Camera-type eye (tissue), 1 donor: ENCODE results near the gene TACC2. TPM values are rescaled to one million over a fixed set of nuclear protein-coding genes. Genes with fewer than 3 reads are reported as not detected.

Experiments used
- total RNA-seq: library from RNA; depleted of rRNA; stranded (reverse); fragments of >200 nt; gene quantifications from one replicate; pipeline ENCODE4 v1.2.3, GENCODE V29; 2014

TACC2 gene, protein sequence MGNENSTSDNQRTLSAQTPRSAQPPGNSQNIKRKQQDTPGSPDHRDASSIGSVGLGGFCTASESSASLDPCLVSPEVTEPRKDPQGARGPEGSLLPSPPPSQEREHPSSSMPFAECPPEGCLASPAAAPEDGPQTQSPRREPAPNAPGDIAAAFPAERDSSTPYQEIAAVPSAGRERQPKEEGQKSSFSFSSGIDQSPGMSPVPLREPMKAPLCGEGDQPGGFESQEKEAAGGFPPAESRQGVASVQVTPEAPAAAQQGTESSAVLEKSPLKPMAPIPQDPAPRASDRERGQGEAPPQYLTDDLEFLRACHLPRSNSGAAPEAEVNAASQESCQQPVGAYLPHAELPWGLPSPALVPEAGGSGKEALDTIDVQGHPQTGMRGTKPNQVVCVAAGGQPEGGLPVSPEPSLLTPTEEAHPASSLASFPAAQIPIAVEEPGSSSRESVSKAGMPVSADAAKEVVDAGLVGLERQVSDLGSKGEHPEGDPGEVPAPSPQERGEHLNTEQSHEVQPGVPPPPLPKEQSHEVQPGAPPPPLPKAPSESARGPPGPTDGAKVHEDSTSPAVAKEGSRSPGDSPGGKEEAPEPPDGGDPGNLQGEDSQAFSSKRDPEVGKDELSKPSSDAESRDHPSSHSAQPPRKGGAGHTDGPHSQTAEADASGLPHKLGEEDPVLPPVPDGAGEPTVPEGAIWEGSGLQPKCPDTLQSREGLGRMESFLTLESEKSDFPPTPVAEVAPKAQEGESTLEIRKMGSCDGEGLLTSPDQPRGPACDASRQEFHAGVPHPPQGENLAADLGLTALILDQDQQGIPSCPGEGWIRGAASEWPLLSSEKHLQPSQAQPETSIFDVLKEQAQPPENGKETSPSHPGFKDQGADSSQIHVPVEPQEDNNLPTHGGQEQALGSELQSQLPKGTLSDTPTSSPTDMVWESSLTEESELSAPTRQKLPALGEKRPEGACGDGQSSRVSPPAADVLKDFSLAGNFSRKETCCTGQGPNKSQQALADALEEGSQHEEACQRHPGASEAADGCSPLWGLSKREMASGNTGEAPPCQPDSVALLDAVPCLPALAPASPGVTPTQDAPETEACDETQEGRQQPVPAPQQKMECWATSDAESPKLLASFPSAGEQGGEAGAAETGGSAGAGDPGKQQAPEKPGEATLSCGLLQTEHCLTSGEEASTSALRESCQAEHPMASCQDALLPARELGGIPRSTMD (N-terminal part only)
- 44.5 TPM for total RNA-seq

DNA sequence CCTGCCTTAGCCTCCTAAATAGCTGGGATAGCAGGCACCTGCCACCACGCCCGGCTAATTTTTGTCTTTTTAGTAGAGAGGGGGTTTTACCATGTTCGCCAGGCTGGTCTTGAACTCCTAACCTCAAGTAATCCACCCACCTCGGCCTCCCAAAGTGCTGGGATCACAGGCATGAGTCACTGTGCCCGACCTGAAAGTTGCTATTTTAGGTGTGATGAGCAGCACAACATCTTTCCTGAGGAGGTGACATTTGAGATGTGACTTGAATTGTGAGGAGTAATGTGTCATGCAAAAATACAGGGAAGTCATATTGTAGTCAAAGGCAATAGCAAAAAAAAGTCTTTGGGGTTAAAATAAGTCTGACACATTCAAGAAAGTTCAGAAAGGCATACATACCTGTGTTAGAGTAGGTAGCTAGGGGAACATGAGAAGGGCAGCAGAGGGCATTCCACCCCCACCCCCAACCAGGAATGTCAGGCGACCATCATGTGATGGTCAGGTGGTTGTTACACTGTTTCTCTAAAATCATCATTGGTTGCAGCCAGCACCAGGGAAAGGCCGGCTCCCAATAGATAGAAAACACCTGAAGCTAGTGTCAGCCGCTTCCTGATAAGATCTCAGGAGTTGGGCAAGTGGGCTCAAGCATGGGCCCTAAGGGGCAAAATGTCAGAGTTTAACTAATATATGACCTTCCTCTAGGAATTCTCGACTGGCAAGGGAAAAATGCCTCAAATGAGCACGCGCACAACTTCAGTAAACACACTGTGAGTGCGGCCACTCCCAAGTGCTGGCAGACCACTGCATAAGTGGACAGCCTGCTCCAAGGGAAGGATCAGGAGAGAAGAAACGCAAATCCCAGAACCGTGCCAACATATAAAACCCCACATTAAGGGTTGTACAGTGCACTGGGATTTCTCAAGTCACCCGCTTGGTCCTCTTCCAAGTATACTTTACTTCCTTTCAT, at the start of gene TACC2:
TACC2 (plus strand) TSS at position 803 of the 964 bp plus-strand sequence. CDS start 32,819 bp downstream, outside the sequence.

DNA sequence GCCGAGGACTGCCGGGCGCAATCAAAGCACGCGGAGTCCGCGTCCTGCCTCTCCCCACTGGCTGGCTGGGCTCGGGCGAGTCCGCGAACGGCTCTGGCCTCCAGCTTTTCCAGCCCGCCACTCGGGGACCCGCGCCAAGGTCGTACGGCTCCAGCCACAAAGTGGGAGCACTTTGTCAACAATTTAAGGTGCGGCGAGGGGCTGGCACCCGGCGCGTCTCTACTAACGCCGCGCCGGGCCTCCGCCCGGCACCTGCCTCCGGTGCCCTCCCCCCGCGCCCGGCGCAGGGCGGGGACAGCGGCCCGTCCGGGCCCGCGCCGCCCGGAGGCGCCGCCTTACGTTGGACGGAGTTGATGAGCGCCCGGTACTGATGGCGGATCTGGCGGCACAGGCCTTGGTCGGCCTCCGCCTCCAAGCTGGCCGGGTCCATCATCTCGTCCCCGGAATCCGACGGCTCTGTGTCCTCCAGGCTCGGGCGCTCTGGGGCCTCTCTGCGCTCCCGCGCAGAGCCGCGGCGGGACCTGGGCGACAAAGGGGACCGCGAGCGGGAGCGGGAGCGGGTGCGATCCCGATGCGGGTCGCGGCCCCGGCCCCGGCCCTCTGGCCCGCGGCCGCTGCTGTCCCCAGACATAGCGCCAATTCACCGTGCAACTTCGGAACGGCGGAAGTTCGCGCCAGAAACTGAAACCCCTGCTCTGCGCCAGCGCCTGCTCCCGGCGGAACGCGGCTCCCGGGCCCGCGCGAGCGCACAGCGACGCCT, 14.2 kb upstream of the TACC2 start, which contains the start of gene NSMCE4A:
NSMCE4A (minus strand) TSS at position 683 of the 760 bp plus-strand sequence; CDS start at position 631, 52 bp downstream.

DNA sequence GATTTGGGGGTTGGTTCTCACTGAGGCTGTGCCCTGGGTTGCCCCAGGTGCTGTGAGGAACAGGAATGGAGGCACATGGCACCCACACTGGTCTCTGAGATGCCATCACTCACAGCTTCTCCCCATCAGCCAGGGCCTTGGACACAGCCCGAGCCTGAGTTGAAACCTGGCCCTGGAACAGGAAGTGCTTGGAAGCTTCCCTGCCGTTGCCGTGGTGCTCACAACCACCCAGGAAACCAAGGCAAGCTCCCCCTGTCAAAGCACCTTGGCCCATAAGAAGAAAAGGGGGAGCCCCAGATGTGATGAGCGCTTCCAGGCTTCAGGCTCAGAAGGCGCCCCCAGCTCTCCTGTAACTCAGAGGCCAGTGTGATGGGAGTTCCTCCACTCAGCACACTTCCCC, 282.1 kb downstream of the TACC2 start, which contains the start of gene BTBD16:
BTBD16 (plus strand) TSS at position 221 of the 400 bp plus-strand sequence. CDS start 3,786 bp downstream, outside the sequence.

Other genes with a start within 250 kb of the TACC2 start
- 93.2 TPM for gene ATE1, start 61.1 kb upstream of the TACC2 start, total RNA-seq
- gene NSMCE4A, start 13.9 kb upstream of the TACC2 start, total RNA-seq: 75.5 TPM